Body of pancreas (tissue), 4 donors: ENCODE data around the gene USP40.

Experiments used
- POLR2A ChIP-seq, 3 donors: fragments of 450-650 bp; IDR thresholded peaks; one replicate each; pipeline ENCODE4 v1.6.1; 2016; ENCODE audit warnings: antibody characterized with exemption in 3 of 3, mild to moderate bottlenecking in 2 of 3
- TF ChIP-seq, protein P1 (sequence below), 7 experiments: fragments of 450-650 bp in 4 of 7; fragments of 200-600 bp in 3 of 7; sonication (generic) in 3 of 7; IDR thresholded peaks; one replicate each; pipeline ENCODE4 v1.5.1; 2016 to 2019; ENCODE audit warnings: antibody characterized with exemption in 7 of 7

DNA sequence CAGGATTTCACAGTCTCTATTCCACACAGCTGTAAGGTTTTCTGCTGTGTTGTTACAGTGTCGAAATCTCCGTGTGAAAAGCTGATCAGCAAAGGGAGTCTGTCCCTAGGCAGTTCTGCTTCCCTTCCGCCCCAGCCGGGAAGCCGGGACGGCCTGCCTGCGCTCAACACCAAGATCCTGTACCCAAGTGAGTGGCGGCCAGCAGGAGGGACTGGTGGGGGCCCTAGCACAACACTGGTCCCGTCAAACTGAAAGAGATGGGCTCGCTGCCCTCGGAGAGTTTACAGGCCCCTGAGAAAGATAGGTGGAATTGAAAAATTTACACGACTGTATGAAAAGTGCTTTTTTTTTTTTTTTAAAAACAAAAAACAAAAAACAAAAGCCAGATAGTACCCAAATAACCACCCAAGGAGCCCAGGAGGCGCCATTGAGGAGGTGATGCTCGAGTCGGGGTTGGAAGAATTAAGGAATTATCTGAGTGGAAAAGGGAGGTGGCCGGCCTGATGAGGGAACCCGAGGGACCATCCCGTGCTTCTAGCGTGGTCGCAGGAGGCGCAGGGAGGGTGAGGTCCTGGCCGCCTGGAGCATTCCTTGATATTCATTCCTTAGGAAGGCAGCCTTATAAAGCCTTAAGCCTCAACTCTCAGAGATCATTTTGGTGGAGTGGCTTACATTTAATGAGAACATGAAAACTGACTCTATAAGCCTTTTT is 115.6 kb downstream of the USP40 start:
- TF ChIP-seq, protein P1, sequence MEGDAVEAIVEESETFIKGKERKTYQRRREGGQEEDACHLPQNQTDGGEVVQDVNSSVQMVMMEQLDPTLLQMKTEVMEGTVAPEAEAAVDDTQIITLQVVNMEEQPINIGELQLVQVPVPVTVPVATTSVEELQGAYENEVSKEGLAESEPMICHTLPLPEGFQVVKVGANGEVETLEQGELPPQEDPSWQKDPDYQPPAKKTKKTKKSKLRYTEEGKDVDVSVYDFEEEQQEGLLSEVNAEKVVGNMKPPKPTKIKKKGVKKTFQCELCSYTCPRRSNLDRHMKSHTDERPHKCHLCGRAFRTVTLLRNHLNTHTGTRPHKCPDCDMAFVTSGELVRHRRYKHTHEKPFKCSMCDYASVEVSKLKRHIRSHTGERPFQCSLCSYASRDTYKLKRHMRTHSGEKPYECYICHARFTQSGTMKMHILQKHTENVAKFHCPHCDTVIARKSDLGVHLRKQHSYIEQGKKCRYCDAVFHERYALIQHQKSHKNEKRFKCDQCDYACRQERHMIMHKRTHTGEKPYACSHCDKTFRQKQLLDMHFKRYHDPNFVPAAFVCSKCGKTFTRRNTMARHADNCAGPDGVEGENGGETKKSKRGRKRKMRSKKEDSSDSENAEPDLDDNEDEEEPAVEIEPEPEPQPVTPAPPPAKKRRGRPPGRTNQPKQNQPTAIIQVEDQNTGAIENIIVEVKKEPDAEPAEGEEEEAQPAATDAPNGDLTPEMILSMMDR (IDR thresholded peaks at IDR 0.05): no peak
- TF ChIP-seq POLR2A (IDR thresholded peaks at IDR 0.05): no peak
